SKM-1 treated with dmso at 0.1 percent for 144 hours (cell line): ENCODE results near the gene STIL.
"Not testable (repeated sequence)": the region's sequence is repeated elsewhere in the genome, so short reads cannot be mapped to it uniquely, and the experiment has no call there.

Source experiments
- DNase-seq: peaks from one replicate; lab custom pipeline; 2025; ENCODE audit not compliant: unreplicated experiment; lab: John Stamatoyannopoulos, UW

Gene STIL

DNA sequence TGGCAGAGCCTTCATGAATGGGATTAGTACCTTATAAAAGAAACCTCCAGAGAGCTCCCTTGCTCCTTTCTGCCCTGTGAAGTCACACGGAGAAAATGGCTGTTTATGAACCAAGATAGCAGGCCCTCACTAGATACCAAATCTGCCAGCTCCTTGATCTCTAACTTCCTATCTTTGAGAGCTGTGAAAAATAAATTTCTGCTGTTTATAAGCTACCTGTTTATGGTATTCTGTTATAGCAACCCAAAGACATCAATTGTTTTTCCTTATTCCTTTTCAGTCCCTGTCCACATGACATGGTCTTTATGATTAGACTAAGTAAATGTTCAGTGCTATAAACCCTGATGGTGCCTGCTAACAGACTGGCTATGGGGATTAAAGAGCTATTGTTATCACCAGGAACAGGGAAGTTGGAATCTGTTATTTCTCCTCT lies 9.7 kb upstream of the STIL start:
- no peak for DNase-seq

DNA sequence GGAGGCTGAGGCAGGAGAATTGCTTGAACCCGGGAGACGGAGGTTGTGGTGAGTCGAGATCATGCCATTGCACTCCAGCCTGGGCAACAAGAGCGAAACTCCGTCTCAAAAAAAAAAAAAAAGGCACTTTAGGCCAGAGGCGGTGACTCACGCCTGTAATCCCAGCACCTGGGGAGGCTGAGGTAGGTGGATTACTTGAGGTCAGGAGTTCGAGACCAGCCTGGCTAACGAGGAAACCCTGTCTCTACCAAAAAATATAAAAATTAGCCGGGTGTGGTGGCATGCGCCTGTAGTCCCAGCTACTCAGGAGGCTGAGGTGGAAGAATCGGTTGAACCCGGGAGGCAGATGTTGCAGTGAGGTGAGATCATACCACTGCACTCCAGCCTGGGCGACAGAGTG lies 6.0 kb upstream of the STIL start:
- not testable (repeated sequence) for DNase-seq

DNA sequence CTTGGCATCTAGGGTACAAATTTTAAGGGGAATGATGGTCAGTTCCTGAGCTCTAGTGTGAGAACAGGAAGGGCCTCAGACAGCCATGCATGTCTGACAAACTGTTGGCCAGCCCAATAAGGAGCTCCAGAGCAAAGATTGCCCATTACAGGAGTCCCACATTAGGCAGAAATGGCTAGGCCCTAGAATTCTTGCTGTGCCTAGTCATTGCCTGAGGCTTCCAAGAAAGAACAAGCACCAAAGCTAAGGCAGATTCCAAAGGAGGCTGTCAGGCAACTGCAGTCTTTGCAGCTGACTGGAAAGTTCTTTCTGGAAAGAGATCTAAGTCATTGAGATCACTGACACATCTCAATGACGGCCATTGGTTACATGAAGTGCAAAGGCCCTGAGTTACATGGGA lies 3.9 kb upstream of the STIL start:
- no peak for DNase-seq

DNA sequence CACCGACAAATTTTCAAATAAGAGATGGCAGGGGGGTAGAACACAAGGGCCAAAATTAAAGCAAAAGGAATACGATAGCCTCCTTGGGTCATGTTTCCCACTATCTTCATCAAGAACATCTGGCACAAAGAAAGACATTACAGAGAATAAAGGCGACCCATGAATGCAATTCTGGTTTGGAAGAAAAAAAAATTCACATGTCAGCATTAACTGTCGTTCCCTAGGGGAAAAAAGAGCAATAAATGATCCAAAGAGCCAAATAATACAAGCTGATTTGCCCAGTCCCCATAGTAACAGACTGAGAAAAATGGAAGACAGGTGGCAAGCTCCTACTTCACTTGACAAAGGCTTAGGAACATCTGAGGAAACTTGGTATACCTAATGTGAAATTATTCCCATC lies 4.5 kb downstream of the STIL start:
- DNase-seq, result no peak

DNA sequence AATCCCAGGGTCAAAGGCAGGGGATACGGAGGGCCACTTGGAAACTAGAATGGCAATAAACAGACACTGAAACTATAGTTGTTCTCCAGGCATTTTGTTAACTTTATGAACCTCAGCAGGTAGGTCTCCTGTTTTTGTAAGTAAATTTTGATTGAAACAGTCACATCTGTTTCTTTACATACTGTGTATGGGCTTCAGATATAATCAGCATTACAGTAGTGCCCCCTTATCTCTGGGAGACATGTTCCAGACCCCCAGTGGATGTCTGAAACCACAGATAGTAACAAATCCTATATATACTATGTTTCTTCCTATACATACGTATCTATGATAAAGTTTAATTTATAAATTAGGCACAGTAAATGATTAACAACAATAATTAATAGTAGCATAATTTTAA lies 11.5 kb downstream of the STIL start:
- no peak for DNase-seq

DNA sequence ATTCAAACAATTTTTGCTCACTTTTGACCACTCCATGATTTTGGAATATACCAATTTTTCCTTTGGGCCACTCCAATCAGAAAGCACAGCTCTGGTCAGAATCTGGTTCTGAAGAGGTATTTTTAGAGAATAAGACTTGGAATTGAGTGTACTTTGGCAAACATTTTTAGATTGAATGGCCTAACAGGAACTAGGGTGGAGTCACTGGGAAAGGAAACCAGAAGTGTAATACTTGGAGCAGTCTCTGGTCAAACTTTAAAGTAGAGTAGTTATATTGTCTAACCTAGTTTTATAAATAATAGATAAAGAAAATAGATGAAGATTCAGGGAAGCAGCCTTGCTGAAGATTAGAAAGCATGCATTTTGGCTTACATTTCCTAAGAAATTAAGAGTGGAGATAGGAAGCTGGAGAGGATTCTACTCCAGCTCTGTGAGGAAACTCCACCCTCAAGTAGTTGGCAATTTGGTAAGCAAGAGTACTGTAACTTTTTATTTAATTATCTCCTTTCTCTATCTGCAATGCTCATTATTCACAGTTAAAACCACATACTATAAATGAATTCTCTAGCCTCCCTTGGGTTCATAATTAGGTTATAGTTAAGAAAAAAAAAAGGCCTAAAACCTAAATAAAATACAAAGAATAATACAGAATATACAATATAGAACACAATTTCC lies 15.8 kb downstream of the STIL start:
- DNase-seq, result no peak

DNA sequence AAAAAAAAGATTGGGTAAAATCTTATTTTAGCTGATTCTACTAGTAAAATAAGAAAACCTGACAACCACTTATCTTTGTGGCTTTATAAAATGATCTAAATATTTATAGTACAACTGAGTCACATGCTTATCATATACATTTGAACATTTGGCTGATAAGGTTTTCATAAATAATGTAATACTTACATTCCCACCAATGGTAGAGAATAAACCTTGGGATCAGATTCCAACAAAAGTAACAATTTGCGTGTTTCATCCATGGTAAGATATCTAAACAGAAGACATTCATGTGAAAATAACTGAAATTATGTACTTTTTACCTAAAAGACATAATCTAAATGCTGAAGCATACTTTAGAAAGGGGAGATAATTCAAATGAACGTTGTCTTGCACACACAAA lies 18.4 kb downstream of the STIL start:
- no peak for DNase-seq

DNA sequence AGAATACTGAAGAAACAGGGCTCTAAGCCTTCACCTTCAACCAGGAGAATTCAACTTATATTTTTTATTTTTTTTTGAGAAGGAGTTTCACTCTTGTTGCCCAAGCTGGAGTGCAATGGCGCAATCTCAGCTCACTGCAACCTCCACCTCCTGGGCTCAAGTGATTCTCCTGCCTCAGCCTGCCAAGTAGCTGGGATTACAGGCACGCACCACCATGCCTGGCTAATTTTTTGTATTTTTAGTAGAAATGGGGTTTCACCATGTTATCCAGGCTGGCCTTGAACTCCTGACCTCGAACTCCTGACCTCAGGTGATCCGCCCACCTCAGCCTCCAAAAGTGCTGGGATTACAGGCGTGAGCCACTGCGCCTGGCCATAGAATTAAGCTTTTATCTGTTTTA lies 19.1 kb downstream of the STIL start:
- not testable (repeated sequence) for DNase-seq

DNA sequence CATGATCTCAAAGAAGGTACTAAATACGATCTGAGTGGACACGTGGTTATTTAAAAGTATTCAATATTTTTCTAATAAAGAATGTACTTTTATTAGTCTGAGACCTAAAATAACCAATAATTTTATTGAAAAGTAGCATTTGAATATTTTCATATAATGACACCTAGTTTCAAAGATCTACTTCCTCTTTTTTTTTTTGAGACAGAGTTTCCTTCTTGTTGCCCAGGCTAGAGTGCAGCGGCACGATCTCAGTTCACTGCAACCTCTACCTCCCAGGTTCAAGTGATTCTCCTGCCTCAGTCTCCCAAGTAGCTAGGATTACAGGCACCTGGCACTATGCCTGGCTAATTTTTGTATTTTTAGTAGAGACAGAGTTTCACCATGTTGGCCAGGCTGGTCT lies 25.8 kb downstream of the STIL start:
- not testable (repeated sequence) for DNase-seq

DNA sequence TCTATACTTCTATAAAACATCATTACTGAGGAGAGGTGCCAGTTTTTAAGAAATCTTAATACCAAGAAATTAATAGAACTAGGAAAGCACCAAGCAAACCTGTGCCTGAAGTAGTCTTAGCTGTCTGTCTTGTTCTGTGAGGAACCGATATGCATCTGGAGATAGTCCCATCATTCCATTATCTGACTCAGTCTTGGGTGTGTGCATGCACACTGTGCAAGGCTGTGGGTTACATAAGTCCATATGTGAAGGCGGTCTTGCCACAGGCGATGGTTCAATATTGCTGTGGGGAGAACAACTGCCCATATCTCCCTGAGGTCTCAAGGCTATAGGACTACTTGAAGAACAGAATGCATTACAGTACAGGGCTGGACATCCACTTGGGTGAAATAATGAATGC lies 33.8 kb downstream of the STIL start:
- no peak for DNase-seq

DNA sequence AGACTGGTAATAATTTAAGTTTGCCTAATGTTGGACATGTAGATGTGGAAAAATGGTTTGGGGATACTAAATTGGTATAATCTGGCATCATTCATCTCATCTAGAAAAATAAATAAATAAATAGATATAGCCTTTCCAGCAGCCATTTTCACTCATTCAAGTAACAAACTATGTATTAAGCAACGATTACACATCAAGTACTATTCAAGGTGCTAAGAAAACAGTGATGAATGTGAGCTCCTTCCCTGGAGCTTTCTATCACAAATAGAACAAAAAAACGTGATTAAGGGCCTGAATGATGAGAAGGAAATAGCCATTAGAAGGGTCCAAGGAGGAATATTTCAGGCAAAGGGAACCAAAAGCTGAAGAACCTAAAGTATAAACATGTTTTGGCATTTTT lies 37.1 kb downstream of the STIL start:
- no peak for DNase-seq

DNA sequence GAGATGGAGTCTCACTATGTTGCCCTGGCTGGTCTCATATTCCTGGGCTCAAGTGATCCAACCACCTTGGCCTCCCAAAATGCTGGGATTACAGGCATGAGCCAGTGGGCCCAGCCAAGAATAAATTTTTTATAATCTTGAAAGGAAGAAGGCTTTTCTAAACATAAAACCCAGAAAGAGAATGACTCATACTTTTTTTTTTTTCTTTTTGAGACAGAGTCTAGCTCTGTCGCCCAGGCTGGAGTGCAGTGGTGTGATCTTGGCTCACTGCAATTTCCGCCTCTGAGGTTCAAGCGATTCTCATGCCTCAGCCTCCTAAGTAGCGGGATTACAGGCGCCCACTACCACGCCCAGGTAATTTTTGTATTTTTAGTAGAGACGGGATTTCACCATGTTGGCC lies 38.1 kb downstream of the STIL start:
- DNase-seq, result not testable (repeated sequence)

DNA sequence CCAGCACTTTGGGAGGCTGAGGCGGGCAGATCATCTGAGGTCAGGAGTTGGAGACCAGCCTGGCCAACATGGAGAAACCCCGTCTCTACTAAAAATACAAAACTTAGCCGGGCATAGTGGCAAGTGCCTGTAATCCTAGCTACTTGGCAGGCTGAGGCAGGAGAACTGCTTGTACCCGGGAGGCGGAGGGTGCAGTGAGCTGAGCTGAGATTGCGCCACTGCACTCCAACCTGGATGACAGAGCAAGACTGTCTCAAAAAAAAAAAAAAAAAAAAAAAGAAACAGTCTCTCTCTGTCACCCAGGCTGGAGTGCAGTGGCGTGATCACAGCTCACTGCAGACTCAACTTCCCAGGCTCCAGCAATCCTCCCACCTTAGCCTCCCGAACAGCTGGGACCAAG lies 48.4 kb downstream of the STIL start:
- DNase-seq, result not testable (repeated sequence)

DNA sequence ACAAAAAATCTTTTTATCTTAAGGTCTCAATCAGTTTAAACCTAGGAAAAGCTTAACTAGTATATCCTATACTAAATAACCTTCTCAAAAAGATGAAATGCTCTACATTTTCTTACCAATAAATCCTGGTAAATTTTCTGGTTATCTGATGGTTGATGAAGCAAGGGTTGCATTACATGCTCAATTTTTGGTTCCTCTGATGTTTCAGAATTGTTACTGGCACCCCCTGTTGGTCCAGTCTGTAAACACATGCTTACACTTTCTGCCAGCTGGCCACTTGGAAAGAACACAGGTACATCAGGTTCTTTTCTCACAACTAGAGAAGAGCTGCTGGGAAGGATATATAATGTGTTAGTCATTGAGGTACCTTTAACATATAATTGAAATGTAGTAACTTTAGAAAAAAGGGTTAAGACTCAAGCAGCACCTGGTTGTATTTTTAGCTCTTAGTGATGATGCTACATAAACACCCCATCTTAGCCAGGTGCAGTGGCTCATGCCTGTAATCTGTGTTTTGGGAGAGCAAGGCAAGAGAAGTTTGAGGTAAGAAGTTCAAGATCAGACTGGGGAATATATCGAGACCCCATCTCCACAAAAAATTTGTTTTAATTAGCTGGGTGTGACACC lies 51.0 kb downstream of the STIL start:
- peak; percentile 28 for DNase-seq

DNA sequence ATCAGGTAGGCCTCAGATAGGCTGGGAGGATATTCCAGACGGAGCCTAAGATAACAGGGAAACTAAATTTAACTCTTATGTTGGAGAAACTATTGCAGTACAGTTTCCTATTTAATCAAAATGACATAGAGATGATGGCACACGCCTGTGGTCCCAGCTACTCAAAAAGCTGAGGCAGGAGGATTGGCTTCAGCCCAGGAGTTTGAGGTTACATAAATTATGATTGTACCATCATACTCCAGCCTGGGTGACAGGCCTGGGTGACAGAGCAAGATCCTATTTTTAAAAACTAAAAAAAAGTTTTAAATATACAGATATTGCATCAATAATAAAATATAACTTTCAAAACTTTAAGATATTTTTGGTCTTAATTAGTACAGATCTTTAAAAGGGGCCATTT lies 56.7 kb downstream of the STIL start:
- DNase-seq, result no peak

DNA sequence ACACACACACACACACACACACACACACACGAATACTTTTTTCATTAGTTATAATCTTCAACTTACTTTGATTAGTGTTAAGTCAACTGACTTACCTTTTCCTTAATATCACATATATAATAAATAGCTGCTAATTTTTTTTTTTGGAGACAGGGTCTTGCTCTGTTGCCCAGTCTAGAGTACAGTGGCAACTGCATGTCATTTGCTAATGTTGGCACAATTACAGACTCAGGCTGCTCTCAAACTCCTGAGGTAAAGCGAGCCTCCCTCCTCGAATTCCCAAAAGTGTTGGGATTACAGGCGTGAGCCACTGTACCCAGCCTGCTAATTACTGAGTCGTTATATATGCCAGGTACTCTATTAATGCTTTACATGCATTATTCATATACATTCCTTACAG lies 61.2 kb downstream of the STIL start:
- no peak for DNase-seq

DNA sequence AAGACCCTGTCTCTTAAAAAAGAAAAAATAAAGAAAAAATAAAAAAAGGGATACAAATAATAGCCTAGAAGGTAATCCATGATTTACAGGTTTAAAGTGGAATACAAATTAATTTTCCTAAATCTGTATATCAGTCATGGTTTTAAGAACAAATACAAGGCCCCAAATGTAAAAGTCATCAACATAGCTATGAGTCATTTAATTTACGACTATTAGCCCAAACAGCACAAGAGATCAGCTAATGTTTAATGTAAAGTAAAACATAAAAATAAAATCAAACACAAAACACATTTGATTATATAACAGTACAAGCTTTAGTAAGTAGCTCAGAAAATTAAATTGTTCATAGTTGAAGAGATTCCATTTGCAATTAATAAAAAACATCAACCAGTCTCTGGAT lies 61.6 kb downstream of the STIL start:
- DNase-seq, result no peak

DNA sequence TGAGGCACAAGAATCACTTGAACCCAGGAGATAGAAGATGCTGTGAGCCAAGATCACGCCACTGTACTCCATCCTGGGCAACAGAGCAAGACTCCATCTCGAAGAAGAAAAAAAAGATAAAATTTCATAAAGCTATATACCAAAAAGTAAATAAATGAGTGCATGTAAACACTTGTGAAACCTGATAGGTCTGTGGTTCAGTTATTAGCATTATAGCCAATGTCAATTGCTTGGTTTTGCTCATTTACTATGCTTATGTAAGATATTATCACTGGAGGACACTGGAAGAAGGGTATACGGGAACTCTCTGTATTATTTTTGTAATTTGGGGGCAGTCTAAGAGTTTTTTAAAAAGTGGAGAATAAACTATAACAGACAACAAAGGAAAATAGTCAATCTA lies 64.2 kb downstream of the STIL start:
- no peak for DNase-seq

DNA sequence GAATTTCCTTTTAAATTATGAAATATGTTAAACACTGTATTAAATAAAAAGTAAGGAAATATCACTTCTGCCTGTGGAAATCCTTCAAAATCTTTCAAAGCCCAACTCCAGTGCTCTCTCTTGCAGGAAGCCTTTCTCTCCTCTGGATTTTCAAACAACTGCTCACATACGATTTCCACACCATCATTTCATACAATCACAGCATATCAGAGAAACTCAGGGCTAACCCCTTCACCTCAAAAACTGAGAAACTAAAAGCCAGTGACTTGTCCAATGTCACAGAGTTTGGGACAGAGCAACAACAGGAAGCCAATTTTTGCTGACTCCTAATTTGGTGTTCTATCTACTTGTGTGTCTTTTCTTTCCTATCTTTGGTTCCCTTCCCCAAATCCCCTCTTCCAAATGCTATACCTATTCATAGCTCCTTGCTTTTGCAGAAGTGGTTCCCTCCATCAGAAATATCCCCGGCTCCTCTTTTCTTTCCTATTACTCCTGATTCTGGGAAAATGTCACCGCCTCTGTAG lies 69.5 kb downstream of the STIL start:
- no peak for DNase-seq

DNA sequence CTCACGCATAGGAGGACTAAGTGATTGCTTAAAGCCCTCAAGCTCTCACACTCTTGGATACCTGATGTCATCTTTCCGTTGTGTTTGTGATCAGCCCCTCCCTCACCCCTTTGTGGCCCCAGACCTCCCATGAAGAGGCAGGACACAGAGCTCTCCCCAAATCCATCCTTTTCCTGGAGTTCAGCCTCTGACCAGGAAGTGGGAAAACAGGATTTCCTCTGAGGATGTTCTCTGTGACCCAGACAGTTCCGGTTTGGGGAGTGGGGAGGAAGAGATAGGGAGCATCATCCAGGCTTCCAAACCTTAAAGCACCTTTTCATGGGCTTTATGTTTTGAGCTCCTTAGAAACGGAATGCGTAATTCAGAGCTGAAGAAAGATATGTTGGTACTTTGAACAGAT lies 70.0 kb downstream of the STIL start:
- DNase-seq, result no peak

DNA sequence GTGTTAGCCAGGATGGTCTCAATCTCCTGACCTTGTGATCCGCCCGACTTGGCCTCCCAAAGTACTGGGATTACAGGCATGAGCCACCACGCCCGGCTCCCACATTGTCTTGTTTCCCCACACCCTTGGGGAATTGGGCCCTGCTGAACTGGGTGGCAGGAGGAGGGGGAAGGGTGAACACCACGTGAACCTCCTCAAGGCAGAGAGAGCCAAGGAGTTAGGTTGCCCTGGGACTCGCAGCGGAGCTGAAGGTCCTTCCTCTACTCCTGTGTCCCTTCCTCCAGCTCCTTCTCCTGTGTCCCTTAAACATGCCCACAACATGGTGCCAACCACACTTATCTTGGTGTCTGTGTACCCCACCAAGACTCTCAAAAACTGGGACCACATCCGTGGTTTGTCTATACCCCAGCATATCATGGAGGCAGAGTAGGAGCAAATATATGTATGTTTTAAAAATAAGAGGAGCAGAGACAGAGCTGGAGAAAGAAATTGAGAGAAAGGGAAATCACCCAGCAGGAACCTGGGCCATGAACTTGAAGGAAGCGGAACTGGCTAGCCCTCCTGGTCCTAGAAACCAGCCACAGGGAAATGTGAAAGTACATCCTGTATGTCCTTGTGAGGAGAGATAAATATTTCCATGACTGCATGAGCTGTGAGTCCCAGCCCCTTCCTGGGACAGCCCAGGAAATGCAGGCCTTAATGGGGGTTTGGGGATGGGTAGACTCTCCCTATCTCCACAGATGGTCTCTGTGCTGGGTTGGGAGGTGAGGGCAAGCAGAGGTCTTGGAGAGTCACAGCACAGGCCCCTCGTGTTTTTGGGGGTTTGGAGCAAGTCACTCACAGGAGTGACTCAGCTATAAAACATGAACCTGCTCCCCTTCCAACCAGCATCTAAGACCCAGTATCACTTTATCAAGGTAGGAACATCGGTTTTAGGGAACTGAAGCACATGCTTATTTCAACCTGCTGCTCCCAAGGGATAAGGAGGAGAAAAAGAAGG lies 72.5 kb downstream of the STIL start:
- DNase-seq, result no peak
